ENCODE data around the gene BABAM2. TPM values are rescaled to one million over a fixed set of nuclear protein-coding genes. Genes with fewer than 3 reads are reported as not detected.

BABAM2 gene
- total and polyA plus RNA-seq, 10 of the 15 experiments (the other 5 are each of a cell fraction or from before 2014, with no cell fraction given) = 30.7 to 59.9 (median 44.5) TPM

GRCh38 chr2:28305202-28305601 is 414.7 kb downstream of the BABAM2 start:
- intact Hi-C loops (cut with micrococcal nuclease; ENCODE audit: unreplicated experiment) (no loop called here), in situ Hi-C loops (cut with MboI) (no loop called here)
- Histone ChIP-seq H3K4me1 (ENCODE audit: control insufficient read depth, insufficient read depth, low read length) (no peaks in the 10 kb centered on the region), H3K36me3 (ENCODE audit: control insufficient read depth in 2 of 2, insufficient read depth in 2 of 2, low read length in 1 of 2) (peaks cover 0 to 2% of the 10 kb centered on the region in 2 experiments; a peak in 1 of 4 replicates), H3K4me2 (ENCODE audit: control insufficient read depth, insufficient read depth) (no peak overlapping the region), H3K9me3 (replicated peaks; ENCODE audit: control insufficient read depth, insufficient read depth, low read length) (peaks cover 2% of the 10 kb centered on the region; the same call in 1 of the 3 replicates), H3K4me3 (no peak overlapping the region), H4K20me1 (ENCODE audit: control insufficient read depth, insufficient read depth) (no peaks in the 10 kb centered on the region), H2AFZ (ENCODE audit: control insufficient read depth, low read depth, low read length) (no peak overlapping the region), H3K27me3 (replicated peaks in 1 of 2; ENCODE audit: control insufficient read depth in 2 of 2, insufficient read depth in 2 of 2, low read length in 1 of 2) (no peaks in the 10 kb centered on the region), H3K9ac (ENCODE audit: control insufficient read depth, insufficient read depth, low read length) (no peak overlapping the region), H3K27ac (ENCODE audit: control insufficient read depth, insufficient read depth) (no peak overlapping the region), H3K79me2 (ENCODE audit: control insufficient read depth, insufficient read depth, low read length) (no peaks in the 10 kb centered on the region)
- FAIRE-seq = no peak
- DNase-seq (ENCODE audit: low read depth, low spot score) = no peak
- 96% methylated on average over 1 of the region's 1 CpG for WGBS (ENCODE audit: insufficient coverage, insufficient replicate concordance, low lambda C conversion rate, missing lambda C conversion rate)
- POLR2A ChIA-PET = no interaction called here
- no peak for ATAC-seq
- RAD21 ChIA-PET (ENCODE audit: unreplicated experiment) = no interaction called here
- CTCF ChIA-PET = no interaction called here
- BruUV-seq (replicated peaks) = no TSS peak
- TF ChIP-seq PBX3 (IDR thresholded peaks at IDR 0.05; ENCODE audit: insufficient replicate concordance, low read depth, low read length) (no peak), RAD21 (IDR thresholded peaks at IDR 0.05; ENCODE audit: insufficient read depth, low read depth, low read length) (no peak), ZBTB33 (IDR thresholded peaks at IDR 0.05) (no peak), IKZF1 (conservative IDR thresholded peaks at IDR 0.05) (no peak), DPF2 (IDR thresholded peaks at IDR 0.05) (no peak), MYB (IDR thresholded peaks at IDR 0.05; ENCODE audit: borderline replicate concordance, low read depth, low read length) (no peak), ZNF592 (IDR thresholded peaks at IDR 0.05) (no peak)
- SMC1A ChIA-PET (ENCODE audit: uncharacterized antibody, unreplicated experiment) = interaction anchor here (0.6 to 1.5 kb wide), 2 partner anchors 24 to 168 kb away, joined by 3 read pairs; no protein-coding TSS in a partner anchor
